Stimulated activated naive CD8-positive, alpha-beta T cell treated with anti-CD3 and anti-CD28 coated beads, Interleukin-15, Interleukin-2, amounts not matched to agents 100 ng/mL and 50 ng/mL, for 24 hours (primary cell): Measurements from ENCODE around the gene COMMD4.

Experiments used
- H3K27ac Mint-ChIP-seq: one replicate; pipeline ENCODE4 v1.8.0; 2021; ENCODE audit warnings: mild to moderate bottlenecking, mixed read lengths
- H3K27me3 Mint-ChIP-seq: one replicate; pipeline ENCODE4 v1.8.0; 2021; ENCODE audit warnings: mixed read lengths
- H3K36me3 Mint-ChIP-seq: one replicate; pipeline ENCODE4 v1.8.0; 2021; ENCODE audit warnings: low read depth, mixed read lengths
- H3K4me1 Mint-ChIP-seq: one replicate; pipeline ENCODE4 v1.8.0; 2021; ENCODE audit warnings: low read depth, mixed read lengths
- H3K4me3 Mint-ChIP-seq: one replicate; pipeline ENCODE4 v1.8.0; 2021; ENCODE audit warnings: mild to moderate bottlenecking, mixed read lengths
- H3K9me3 Mint-ChIP-seq: one replicate; pipeline ENCODE4 v1.8.0; 2021; ENCODE audit warnings: mixed read lengths

Gene COMMD4

DNA sequence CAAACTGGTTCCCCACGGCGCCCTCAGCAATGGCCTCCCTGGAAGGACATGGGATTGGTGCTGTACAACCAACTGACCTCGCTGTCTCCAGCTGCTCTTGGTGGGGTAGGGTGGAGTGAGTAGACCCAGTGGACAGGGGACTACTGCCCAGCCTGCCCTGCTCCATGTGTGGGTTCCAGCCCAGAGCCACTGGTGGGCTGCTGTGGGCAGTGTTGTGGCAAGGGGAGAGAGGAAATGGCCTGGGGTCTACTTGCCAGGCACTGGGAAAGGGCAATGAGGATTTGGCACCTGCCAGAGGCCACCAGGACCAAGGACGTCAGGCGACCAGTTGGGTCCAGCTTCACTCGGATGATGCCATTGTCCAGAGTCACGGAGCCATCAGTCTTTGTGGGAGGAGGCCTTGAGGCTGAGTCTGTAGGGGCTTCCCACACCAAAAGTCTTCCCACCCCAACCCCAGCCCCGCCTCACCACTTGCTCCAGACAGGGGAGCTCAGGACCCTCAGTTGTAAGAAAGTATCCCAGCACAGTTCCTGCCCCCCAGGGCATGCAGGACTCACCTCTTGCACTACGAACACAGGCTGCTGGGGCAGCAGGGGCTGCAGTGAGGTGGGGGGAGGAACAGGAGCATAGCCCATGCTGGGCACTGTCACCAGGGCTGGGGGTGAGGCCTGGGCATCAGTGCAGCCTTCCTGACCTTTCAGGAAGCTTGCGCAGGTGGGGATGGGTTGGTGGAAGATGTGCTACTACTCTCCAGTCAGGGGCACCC is 23.1 kb downstream of the COMMD4 start:
- H3K27me3 Mint-ChIP-seq, result no peaks in the 10 kb centered on the region
- H3K36me3 Mint-ChIP-seq, result peaks cover 17% of the 10 kb centered on the region
- H3K4me3 Mint-ChIP-seq, result no peak overlapping the region
- no peaks in the 10 kb centered on the region for H3K9me3 Mint-ChIP-seq
- H3K27ac Mint-ChIP-seq, result no peak overlapping the region
- H3K4me1 Mint-ChIP-seq, result no peaks in the 10 kb centered on the region

DNA sequence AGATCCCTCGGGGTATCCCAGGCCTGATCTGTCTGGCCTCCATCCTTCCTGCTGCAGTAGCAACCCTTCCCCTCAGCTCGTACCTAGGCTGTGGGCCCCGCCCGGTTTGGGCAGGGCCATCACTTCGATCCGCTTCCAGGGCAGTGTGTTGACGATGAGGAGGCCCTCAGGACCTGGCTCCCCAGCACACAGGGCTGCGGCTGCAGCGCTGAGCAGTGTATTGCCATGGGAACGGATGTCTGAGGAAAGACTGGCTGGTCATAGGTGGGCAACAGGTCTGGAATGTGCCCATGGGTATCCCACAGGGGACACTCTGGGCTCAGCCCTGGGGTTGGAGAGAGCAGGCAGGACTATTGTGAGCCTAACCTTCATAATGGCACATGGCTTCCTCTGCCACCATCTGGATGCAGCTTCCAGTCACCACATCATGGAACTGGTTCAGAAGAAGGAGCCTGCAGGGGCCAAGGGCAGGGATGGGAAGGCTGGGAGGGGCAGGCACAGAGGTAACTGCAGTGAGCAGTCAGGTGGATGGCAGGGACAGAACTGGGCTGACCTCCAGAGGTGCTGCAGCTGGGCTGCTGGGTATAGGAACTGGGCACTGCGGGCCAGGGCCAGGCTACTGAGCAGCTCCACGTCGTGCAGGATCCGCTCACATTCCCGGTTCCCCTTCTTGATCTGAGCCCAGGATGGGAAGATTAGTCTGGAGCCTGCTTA is 23.8 kb downstream of the COMMD4 start:
- H3K36me3 Mint-ChIP-seq, result peaks cover 20% of the 10 kb centered on the region
- no peak overlapping the region for H3K4me3 Mint-ChIP-seq
- H3K27ac Mint-ChIP-seq, result no peak overlapping the region
- no peaks in the 10 kb centered on the region for H3K4me1 Mint-ChIP-seq
- H3K27me3 Mint-ChIP-seq, result no peaks in the 10 kb centered on the region
- H3K9me3 Mint-ChIP-seq, result no peaks in the 10 kb centered on the region

DNA sequence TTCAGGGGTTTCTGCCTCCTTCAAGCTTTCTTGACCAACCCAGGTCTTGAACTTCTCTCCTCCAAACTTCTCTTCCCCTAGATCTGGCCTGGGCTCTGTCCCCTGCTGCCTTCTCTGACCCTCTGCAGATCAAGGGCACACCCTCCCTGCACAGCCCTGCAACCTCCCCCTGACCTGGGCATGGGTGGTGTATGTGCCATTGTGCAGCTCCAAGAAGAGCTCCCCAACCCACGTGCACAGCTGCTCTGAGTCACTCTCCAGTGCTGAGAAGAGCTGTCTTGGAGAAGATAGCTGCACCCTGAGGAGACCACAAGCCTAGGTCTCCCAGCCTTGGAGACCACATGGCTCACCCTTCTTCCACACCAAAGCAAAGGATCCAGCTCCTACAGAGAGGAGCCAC is 24.5 kb downstream of the COMMD4 start:
- H3K4me3 Mint-ChIP-seq, result no peak overlapping the region
- no peaks in the 10 kb centered on the region for H3K9me3 Mint-ChIP-seq
- H3K27ac Mint-ChIP-seq, result no peak overlapping the region
- H3K36me3 Mint-ChIP-seq, result peaks cover 25% of the 10 kb centered on the region
- no peaks in the 10 kb centered on the region for H3K27me3 Mint-ChIP-seq
- H3K4me1 Mint-ChIP-seq, result no peaks in the 10 kb centered on the region

DNA sequence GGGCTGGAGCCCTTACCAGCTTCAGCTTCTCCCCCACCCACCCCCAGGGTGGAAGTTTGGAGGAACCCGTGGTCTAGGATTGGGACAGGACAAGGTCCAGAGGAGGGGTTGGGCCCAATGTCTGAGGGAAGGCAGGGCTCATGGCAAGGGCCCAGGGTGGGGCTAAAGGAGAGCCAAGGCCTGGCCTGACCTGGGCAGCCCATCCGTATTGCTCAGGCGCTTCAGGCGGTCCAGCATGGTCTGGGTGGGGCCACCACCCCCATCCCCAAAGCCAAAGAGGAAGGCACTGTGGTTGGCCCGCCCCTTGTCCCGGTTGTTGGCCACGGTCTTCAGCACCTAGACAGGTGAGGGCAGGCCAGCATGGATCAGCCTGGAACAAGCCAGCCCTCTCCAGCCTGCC is 25.0 kb downstream of the COMMD4 start:
- no peaks in the 10 kb centered on the region for H3K4me1 Mint-ChIP-seq
- no peaks in the 10 kb centered on the region for H3K27me3 Mint-ChIP-seq
- H3K9me3 Mint-ChIP-seq, result no peaks in the 10 kb centered on the region
- H3K27ac Mint-ChIP-seq, result no peak overlapping the region
- peaks cover 29% of the 10 kb centered on the region for H3K36me3 Mint-ChIP-seq
- H3K4me3 Mint-ChIP-seq, result no peak overlapping the region

DNA sequence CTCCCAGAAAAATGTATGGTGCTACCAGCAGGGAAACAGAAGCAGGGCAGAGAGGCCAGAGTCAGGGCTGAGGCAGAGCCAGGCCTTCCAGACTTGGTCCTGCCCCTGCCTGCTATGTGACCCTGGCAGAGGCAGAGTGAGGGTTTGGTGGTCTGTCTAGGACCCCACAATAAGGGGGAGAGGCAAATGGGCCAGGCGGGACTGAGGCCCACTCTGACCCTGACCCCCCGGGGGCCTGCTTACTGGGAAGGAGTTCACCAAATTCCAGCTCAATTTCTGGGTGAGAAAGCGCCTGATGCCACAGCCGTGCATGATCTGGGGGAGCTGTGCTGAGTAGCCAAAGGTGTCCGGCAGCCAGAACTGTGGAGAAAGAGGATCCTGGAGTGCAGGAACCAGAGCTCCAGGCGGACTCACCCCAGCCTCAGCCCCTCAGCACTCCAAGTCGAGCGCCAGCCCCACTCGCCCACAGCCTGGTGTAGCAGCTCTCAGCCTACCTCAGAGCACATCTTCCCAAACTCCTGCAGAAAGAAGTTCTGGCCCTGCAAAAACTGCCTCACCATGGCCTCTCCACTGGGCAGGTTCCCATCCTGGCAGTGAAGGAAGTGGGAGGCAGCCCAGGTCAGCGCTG is 25.6 kb downstream of the COMMD4 start:
- Mint-ChIP-seq H3K4me1 (no peaks in the 10 kb centered on the region), H3K36me3 (peaks cover 29% of the 10 kb centered on the region), H3K9me3 (no peaks in the 10 kb centered on the region), H3K27ac (no peak overlapping the region), H3K27me3 (no peaks in the 10 kb centered on the region), H3K4me3 (no peak overlapping the region)

DNA sequence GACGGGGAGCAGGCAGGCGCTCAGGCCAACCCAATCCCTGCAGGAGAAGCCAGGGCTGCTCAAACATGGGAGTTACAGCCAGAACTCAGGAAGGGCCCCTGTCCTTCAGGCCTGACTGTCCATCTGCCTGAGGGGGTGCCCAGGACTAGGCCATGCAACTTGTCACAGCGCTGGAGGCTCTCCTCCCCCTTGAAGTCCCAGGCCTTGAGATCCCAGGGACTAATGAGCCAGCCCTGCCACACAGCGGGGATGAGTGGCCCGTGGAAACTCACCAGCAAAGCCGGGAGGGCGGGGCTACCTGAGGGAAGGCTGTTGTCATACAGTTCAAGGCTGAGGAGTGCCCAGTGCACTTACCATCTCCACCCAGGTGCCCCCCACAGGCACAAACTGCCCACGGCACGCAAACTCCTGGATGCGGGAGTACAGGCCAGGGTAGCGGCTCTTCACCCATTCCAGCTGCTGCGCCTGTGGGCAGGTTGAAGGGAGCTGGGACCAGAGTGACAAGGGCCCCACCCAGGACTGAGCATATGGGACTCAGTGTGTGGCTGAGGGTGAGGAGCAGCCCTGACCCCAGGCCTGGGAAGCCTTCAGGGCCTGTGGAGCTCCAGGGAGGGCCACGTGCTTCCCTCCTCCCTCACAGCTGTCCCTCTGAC is 26.3 kb downstream of the COMMD4 start:
- H3K27me3 Mint-ChIP-seq, result no peaks in the 10 kb centered on the region
- H3K36me3 Mint-ChIP-seq, result peaks cover 29% of the 10 kb centered on the region
- no peak overlapping the region for H3K27ac Mint-ChIP-seq
- no peaks in the 10 kb centered on the region for H3K9me3 Mint-ChIP-seq
- H3K4me1 Mint-ChIP-seq, result peaks cover 5% of the 10 kb centered on the region
- H3K4me3 Mint-ChIP-seq, result no peak overlapping the region

DNA sequence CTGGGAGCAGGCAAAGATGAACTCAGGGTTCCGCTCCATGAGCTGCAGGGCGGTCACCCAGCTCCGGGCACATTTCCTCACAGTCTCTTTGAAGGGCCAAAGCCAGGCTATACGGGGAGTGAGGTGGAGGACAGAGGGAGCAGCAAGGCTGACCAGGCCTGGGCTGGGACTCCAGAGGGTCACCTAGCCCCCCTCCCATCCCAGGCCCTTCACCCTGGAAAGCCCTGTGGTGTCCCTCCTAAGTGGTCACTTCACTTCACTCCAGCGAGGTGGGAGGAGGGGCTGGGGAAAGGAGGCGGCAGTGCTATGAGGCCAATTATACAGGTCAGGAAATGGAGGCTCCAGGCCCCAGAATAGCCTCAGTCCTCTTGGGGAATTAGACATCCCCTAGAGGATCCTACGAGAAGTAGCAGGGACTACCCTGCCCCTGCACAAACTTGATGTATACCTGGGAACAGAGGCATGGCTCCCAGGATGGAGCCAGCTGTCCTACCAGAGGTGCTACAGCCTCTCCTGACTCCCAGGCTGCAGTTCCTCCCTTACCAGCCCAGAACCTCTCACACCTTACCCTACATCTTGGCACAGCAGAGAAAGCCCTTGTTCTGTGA is 26.9 kb downstream of the COMMD4 start:
- Mint-ChIP-seq H3K9me3 (no peaks in the 10 kb centered on the region), H3K36me3 (peaks cover 29% of the 10 kb centered on the region), H3K4me3 (no peak overlapping the region), H3K27ac (no peak overlapping the region), H3K4me1 (peaks cover 12% of the 10 kb centered on the region), H3K27me3 (no peaks in the 10 kb centered on the region)

DNA sequence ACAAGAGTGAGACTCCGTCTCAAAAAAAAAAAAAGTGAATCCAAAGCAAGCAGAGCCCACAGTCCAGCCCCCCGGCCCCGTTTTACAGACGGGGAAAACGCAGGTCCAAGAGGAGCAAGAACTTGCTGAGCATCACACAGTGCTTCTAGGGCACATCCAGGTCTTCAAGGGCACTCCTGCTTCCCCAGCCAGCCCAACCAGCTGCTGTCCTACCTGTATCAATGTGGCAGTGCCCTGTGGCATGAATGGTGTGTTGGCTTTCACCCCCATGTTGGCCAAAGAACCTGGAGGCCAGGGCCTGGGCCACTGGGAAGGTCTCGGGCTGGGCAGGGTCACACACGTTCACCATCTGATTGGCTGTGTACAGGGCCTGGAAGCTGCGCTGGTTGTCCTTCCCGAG is 27.9 kb downstream of the COMMD4 start:
- Mint-ChIP-seq H3K36me3 (peaks cover 30% of the 10 kb centered on the region), H3K4me1 (peaks cover 15% of the 10 kb centered on the region), H3K27me3 (no peaks in the 10 kb centered on the region), H3K4me3 (no peak overlapping the region), H3K9me3 (no peaks in the 10 kb centered on the region), H3K27ac (no peak overlapping the region)

DNA sequence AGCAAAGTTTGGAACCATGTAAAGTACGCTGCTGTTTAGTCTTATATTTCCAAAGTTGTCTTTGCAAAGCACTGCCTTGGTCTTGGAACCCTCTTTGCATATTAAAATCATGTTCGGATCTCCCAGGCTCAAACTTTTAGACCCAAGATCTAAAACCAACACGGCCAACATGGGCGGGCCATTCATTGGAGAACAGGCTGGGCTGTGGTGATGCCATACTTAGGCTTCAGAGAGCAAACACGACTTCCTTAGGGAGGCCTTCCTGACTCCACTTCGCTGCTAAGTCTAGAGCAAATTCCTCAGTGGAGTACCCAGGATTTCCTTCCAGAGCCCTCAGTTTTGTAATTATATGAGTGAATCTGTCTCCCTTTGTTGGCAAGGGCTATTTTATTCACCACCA is 29.0 kb downstream of the COMMD4 start:
- H3K36me3 Mint-ChIP-seq, result peaks cover 40% of the 10 kb centered on the region
- no peaks in the 10 kb centered on the region for H3K9me3 Mint-ChIP-seq
- peaks cover 26% of the 10 kb centered on the region for H3K4me1 Mint-ChIP-seq
- no peak overlapping the region for H3K27ac Mint-ChIP-seq
- H3K27me3 Mint-ChIP-seq, result no peaks in the 10 kb centered on the region
- no peak overlapping the region for H3K4me3 Mint-ChIP-seq

DNA sequence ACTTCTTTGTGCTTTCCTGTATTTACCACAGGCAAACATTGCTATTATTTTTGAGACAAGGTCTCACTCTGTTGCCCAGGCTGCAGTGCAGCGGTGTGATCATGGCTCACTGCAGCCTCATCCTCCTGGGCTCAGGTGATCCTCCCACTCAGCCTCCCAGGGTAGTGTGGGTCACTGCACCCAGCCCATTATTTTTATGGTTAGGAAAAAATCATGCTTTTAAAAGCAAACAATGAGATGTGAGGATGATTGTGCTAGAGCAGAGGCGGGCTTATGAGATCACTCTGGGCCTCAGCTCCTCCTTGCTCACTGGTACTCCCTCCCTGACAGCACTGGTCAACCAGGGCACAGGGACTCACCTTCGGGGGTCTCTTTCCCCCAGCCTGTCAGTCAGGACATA is 30.3 kb downstream of the COMMD4 start:
- Mint-ChIP-seq H3K27me3 (no peaks in the 10 kb centered on the region), H3K4me1 (peaks cover 29% of the 10 kb centered on the region), H3K4me3 (no peak overlapping the region), H3K36me3 (peaks cover 39% of the 10 kb centered on the region), H3K27ac (no peak overlapping the region), H3K9me3 (no peaks in the 10 kb centered on the region)

DNA sequence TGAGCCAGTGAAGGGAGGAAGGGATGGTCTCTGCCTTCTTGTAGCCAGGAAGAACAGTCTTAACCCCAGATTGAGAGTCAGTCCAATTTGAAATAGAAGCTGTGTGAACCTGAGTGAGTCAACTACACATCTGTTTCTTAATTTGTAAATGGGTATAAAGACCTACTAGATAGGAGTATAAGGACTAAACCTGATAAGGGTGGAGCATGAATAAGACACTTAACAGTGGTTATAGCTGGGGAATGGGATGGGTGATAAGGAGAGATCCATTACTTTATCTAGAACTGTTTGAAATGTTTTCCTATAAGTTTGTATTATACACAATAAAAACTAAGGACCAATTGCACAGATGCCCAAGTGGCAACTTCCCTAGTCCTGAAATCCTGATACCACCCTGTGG is 31.1 kb downstream of the COMMD4 start:
- peak overlapping the region; percentile 92 for H3K4me3 Mint-ChIP-seq
- peaks cover 43% of the 10 kb centered on the region for H3K36me3 Mint-ChIP-seq
- peak overlapping the region; percentile 52 for H3K27ac Mint-ChIP-seq
- no peaks in the 10 kb centered on the region for H3K9me3 Mint-ChIP-seq
- no peaks in the 10 kb centered on the region for H3K27me3 Mint-ChIP-seq
- peaks cover 29% of the 10 kb centered on the region for H3K4me1 Mint-ChIP-seq

DNA sequence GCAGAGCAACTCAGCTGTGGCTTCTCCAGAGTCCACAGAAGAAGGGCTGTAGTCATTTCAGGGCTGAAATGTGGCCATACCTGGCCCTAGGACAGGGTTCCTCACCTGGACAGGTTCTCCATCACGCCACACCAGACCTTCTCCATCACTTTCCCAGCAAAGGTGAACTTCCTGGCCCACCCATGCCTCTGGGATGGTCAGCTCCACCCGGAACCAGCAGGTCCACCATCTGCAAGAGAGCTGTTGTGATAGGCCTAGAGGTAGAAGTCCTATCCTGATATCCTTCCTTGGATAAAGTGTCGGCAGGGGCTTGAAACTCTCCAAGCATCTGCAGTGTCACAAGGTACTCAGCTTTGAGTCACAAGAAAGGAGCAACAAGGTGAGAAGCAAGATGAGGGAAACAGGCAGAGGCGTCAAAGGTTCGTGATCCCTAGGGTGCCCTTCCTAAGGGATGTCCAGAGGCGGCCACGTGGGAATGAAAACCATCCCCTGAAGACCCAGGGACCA is 31.6 kb downstream of the COMMD4 start:
- Mint-ChIP-seq H3K27ac (peak overlapping the region; percentile 52), H3K4me1 (peaks cover 29% of the 10 kb centered on the region), H3K27me3 (no peaks in the 10 kb centered on the region), H3K9me3 (no peaks in the 10 kb centered on the region), H3K4me3 (peak overlapping the region; percentile 92), H3K36me3 (peaks cover 43% of the 10 kb centered on the region)

DNA sequence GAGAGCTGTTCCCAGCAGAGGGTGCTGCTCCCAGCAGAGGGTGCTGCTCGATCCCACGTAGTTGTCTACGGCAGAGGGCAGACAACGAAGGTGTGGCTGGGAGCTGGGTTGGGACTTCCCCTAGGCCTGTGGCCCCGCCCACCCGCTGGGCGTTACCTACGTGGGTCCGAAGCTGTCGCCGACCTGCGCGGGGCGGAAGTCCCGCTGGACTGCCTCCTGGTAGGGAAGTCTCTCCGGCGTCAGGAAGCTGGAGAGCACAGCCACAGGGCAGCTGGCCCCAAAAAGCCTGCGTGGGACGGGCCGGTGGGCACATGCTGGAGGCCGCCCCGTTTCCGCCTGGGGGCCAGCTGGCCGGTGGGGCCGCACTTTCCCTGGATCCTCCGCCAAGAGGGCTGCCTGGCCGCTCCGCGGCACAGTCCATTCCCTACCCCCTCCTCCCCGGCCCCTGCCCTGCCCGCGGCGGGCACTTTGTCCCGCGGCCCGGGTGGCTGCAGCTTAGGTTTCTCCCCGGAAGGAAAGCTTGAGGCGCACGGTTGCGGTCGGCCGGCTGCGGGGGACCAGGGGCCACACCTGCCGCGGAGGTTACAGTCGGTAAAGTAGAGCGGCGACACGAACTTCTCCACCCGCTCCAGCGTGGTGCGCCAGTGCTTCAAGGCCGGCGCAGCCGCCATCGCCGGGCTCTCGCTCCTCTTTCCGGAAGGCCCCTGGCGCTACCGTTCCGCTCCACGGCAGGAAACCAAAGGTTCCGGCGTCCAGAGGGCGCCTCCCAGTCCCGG is 32.2 kb downstream of the COMMD4 start, which contains the start of gene MAN2C1:
Gene MAN2C1 (minus strand): TSS at position 695 of the 776 bp plus-strand sequence. CDS start 24 bp downstream, at position 671.
- Mint-ChIP-seq H3K4me1 (peaks cover 29% of the 10 kb centered on the region), H3K4me3 (peak within 1 kb of the TSS; percentile 92), H3K9me3 (no peaks in the 10 kb centered on the region), H3K36me3 (peaks cover 44% of the 10 kb centered on the region), H3K27ac (peak within 1 kb of the TSS; percentile 93), H3K27me3 (no peaks in the 10 kb centered on the region)
